ENCODE data around the gene TAF10.
A peak's percentile ranks its signal among the peaks of the same experiment; 100 is the strongest.

Gene TAF10

DNA sequence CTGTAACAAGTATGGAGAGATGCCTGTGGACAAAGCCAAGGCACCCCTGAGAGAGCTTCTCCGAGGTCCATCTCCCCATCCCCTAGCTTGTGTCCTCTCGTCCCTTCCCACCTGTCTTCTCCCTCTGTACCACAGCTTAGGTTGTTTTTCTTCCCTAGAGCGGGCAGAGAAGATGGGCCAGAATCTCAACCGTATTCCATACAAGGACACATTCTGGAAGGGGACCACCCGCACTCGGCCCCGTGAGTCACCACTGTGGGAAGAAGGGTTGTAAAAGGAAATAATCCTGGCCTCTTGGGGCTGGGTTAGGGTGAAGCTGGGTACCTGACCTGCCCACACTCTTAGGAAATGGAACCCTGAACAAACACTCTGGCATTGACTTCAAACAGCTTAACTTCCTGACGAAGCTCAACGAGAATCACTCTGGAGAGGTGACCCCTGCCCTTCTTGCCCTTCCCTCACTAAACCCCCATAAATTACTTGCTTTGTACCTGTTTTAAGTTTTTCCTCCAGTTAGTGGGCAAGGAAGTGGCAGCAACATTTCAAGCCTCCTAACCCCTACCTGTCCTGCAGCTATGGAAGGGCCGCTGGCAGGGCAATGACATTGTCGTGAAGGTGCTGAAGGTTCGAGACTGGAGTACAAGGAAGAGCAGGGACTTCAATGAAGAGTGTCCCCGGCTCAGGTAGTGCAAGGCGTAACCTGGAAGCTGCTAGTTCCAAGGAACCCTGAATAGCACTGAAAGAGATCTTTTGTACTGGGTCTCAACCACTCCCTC is 3.1 kb downstream of the TAF10 start:
- DNase-seq (ENCODE audit: low read depth) = no peak

DNA sequence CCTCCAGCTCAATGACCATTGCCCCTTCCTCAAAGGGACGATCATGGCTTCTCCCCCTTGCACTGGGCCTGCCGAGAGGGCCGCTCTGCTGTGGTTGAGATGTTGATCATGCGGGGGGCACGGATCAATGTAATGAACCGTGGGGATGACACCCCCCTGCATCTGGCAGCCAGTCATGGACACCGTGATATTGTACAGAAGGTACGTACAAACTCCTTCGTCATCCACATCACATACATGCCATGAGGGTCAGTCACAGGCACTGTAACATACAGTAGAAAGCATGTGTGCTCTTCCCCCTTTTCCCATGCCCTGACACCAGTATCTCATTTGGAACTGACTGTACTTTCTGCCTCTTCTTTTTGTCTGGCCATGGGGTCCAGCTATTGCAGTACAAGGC is 4.0 kb downstream of the TAF10 start:
- DNase-seq (ENCODE audit: low read depth) = no peak

DNA sequence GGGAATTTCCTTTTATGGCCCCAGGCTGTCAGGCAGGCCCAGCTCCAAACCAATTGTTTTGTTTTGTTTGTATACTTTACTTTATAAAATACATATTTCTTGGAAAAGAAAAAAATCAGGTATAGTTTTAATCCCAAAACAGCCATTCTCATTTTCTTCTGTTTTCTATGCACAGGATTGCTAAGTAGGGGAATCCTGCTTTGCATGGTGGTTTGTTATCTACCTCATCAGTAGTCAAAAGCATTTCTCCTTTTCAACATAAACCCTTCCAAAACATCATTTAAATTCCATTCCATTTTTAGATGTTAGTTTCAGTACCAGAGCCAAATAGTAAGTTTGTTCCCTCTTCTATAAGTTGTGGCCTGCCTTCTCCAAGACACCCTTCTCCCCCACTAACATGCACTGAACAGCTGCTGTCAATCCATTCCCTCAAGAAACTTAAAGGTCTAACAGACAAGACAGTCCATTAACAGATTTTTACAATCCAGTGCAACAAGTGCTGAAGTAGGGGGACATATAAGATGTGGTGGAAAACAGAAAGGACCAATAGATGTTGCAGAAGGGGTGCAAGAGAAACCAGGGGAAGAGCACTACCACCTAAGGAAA is 4.7 kb downstream of the TAF10 start:
- DNase-seq (ENCODE audit: low read depth) = no peak

DNA sequence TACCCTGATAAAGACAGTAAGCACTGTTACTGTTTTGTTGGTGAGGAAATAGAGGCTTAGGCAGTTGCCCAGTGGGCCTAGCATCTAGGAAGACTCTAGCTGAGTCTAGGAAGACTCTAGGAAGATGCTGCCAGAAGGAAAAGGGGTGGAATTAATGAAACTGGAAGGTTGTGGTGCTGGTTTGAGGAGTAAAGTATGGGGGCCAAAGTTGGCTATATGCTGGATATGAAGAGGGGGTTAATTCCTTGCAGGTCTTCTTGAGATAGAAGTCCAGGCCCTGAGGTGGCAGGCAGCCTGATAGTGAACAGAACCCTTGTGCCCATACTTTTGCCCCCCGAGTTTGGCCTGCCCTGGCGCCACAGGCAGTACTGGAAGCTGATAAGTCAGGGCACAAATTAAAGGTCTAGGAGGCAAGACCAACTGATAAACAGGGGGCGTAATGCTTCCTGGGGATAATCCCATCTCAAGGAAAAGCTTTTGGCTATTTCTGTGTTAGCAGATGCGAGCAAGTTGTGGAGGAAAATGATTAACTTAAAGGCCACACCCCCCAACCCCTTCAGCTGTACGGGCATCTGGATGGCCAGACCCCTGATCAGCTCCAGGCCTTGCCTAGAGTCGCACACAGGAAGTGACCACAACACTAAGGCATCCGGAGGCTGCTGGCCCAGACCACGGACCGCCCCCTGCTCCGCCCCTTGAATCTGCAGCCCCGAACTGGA is 5.4 kb downstream of the TAF10 start:
- no peak for DNase-seq (ENCODE audit: low read depth)

DNA sequence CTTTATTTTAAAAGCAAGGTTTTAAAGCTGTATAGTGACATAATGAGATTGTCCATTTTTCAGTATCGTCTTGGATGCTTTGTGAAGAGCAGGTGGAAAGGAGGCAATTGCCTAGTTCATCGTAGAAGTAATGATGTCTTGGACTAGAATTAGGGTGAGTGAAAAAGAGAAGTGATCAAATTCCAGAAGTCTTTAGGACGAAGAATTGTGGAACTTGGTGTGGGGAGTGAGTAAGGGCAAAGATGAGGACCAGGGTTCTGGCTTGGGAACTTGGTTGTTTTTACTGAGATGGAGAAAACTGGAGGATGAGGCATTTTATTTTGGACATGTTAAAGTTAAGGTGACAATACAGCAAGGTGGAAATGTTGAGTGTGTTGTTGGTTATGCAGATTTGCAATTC is 7.2 kb downstream of the TAF10 start:
- DNase-seq (ENCODE audit: low read depth) = no peak

DNA sequence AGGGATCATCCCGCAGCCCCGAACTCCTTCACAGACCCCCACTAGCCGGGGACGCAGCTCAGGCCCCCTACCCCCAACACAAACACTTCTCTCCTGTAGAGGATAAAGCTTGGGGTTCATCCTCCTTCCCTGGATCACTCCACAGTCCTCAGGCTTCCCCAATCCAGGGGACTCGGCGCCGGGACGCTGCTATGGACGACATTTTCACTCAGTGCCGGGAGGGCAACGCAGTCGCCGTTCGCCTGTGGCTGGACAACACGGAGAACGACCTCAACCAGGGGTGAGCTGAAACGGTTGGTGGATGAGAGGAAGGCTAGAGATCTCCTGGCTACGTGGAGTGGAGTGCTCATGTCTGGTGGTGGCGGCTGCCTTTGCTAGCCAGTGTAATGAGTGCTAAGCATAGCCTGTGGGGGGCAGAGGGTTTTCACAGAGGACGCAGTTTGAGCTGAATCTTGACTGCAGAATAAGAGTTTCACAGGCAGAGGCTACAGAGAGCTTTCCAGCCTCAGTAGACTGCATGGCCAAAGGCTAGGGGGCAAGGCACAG is 7.9 kb downstream of the TAF10 start:
- peak; percentile 26 for DNase-seq (ENCODE audit: low read depth)

DNA sequence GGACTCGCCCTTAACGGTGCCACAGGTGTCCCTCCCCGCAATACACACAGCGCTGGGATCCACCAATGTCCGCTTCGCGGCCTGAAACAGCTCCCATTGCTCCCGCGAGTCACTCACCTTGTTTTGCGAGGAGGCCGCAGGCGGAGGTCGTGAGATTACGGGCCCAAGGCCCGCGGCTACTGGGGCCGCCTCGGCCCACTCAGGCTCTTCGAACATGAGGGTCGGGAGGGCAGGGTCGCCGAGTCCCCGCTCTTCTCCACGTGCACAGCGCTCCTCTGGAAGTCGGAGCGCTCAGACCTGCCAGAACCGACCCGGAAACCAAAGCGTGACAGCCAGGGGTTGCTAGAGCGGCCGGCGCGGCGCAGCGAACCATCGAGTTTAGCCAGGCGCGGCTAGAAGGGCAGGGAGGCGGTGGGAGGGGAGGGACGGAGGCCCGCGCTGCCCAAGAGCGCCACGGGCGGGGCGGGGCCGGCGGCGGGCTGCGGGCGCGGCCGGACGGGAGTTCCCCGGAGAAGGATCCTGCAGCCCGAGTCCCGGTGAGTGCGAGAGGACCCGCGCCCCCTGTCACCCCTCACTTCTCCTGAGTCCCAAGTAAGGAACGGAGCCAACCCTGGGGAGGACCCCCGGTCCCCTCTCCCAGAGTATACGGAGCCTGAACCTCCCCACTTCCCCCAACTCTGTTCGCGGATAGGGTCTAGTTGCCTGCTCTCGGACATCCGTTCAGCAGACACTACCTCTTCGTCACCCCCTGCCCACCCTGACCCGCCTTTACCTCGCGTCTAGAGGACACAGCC is 8.5 kb downstream of the TAF10 start, which contains the start of the genes ILK and RRP8:
ILK (plus strand) TSS at position 488 of the 794 bp plus-strand sequence. CDS start 498 bp downstream, outside the sequence.
RRP8 (minus strand) TSS at position 330 of the 794 bp plus-strand sequence; CDS start at position 216, 114 bp downstream.
- DNase-seq (ENCODE audit: low read depth) = peak; percentile 67

DNA sequence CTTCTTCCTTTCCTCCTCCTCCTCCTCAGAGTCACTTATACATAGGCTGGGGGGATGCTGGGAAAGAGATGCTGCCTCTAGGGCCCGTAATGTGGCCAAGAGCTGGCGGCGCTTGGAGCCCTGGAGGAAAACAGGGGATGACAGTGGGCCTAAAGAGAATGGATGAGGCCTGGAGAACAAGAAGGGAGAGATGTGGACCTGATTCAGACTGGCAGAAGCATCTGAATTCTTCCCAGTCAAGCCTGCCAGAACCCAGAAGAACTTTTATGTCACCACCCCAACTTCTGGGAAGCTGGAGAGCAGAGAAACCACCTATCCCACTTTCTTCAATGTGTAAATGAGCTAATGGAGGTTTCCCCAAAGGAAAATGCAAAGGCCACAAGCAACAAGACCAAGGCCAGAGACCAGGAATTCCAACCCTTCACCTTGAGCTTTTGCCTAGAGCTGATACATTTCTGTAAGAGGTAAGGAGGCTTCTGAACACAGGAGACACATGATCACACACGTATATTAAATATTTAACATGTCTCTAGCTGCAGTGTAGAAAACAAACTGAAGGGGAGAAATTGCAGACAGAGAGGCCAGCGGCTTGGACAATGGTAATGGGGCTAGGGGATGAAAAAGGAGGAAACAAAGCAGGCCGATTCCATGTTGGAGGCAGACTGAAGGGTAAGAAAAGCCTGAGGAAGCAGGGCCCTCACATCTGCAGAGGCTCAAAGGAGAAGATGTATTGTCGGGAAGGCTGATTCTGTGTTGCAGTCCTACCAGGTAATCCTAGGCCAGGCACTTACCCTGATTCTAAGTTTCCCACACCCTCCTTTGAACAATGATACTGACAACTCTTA is 9.7 kb downstream of the TAF10 start:
- DNase-seq (ENCODE audit: low read depth) = no peak

DNA sequence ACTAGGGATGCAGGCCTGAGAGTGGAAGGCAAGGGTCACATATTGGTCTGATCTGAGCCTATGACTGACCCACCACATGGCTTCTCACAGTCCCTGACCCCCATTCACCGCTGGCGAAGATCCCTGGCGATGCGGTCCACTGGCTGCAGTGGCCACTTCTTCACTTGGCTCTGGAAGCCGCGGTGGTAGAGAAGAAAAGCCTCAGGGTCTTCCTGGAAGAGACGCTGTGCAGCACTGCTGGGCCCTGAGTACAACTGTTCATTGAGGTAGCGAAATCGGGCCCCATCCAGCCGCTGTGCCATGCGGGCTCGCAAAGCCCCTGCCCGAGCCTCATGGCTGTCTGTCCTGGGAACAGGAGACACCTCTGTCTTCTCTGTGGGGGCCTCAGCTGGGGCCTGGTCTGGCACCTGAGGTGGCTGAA is 11.0 kb downstream of the TAF10 start:
- DNase-seq (ENCODE audit: low read depth) = no peak

DNA sequence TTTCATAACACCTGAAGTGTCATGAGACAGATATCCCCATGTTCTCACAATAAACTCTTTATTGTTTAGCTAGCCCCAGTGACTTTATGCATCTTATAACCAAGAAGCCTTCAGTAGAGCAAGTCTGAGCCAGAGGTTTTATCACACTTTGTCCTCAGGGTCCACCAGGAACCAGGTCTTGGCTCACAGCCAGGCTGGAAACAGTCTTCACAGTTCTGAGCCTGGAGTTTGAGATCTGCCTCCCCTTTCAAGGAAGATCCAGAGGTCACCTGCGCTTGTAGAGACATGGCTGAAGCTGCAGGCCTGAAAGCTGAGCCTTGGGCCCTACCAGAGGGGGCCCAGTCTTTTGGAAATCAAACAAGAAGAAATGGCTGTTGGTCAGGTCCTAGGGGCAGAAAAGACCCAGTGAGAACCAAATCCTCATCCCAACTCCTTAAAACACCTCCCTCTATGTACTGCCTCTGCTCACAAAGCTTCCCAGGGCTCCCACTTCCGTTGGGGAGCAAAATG is 12.1 kb downstream of the TAF10 start:
- DNase-seq (ENCODE audit: low read depth) = no peak

DNA sequence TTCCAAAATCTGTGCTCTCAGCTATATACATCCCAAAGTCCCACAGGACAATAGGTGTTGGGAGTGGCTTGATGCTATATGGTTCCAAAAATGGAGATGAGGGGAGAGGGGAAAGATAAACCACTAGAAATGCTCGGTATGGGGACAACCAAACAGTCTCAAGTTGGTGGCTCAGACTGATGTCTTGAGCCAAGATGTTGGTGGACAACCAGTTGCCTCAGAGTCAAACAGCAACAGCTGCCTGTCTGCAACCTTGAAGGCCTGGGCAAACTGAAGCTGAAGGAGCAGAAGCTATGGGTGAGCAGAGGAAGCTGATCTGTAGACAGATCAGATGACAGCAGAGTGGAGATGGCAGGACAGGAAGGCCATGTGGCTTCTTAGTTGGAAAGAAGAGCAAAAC is 12.6 kb downstream of the TAF10 start:
- no peak for DNase-seq (ENCODE audit: low read depth)

DNA sequence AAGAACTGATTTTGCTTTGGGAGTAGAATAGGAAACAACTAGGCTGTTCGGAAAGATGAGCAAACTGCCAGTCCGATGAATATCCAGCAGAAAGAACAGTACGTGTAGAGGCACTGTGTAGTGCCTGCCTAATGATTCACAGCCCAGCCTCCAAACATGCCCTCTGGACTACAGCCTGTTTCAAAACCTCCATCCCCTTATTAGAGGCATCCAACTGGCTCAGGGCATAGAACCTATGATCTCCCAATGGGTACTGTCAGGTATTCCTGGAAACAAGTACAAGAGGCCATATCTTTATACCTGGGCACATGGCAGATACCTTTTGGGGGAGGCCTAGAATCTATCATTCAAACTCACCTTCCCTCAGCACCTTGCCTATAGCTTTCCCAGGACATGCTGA is 13.5 kb downstream of the TAF10 start:
- DNase-seq (ENCODE audit: low read depth) = no peak

DNA sequence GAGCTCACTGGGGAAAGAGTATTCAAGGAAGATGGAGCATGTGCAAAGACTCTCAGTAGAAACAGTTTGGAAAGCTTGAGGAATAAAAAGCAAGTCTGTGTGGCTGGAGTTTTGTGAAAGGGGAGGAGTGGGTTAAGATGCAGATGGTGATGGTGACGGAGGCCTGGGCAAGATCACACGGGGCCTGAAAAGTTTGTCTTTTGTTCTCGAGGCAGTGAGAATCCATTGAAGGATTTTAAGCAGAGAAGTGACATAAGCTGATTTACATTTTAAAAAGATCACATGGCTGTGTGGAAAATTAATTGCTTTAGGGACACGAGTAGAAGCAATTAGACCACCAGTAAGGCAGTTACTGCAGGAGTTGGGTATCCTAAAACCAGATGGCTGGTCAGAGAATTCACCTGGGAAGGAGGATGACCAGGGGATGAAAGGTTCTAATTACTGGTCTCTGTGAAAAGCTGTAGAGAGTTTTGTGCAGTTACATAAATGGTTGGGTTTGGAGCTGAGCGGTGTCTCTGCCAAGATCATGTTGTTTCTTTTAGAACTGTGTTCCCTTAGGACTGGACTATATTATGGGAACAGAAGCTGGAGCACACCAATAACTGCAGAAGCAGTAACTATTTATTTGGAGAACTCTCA is 15.7 kb downstream of the TAF10 start:
- no peak for DNase-seq (ENCODE audit: low read depth)

DNA sequence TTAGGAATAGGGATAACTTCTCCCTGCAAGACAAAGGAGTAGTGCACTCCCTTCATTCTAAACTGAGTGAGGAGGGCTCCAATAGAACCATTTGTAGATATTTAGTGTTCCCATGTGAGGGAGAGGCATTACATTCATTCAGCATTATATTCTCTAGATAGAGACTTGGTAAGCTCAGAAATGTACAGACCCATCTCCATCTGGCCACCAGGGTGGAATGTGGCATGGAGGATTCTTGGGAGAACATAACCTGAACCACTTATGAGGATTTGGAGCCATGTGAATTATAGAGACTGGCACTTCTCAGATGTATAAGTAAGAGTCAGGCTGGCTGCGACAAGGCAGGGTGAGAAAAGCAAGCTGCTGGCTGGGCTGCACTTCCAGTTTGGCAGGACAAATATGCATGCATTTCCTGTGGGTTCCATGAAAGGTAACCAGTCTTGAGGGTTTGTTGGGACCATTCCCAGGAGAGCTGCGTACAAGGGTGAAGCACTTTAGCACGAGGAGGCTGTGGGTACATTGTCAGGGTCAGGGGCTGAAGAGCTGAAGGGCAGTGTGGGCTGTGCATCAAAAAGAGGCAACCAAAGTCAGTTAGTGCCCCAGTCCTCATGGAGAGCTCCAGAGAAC is 17.8 kb downstream of the TAF10 start:
- no peak for DNase-seq (ENCODE audit: low read depth)

DNA sequence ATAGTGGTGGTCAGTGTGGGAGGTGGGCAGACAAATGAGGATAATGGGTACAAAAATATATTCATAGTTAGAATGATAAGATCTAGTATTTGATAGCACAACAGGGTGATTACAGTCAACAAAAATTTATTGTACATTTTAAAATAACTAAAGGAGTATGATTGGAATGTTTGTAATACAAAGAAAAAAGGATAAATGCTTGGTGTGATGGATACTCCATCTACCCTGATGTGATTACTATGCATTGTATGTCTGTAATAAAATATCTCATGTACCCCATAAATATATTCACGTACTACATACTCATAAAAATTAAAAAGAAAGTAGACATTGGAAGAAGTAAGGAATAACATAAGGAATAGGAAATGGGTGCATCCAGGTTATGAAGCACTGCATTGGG is 24.0 kb downstream of the TAF10 start:
- no peak for DNase-seq (ENCODE audit: low read depth)

DNA sequence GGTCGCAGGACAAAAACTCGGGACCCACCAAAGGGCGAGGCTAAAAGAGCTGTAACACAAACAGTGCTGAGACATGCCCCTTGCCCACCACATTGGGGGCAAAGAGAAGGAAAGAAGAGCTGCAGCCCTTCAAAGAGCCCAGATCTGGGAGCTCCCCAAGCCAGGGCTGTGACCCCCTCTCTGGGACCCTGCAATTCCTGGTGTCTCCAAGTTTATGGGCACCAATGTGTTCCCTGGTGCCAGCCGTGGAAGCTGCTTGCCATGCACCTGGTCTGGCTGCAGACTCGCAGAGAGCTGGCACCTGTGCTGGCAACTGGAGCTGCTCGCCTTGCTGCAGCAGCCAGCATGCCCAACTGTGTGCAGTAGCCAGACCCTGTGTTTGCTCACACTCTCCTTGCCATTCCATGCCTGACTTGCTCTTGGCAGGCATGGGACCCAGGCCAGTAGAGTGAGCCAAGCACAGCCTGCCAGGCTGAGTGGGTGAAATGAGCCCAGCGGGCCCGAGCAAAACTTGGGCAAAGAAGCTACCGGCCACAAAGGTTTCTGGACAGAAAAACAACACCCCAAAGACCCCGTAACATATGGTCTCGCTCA is 24.6 kb downstream of the TAF10 start:
- no peak for DNase-seq (ENCODE audit: low read depth)

DNA sequence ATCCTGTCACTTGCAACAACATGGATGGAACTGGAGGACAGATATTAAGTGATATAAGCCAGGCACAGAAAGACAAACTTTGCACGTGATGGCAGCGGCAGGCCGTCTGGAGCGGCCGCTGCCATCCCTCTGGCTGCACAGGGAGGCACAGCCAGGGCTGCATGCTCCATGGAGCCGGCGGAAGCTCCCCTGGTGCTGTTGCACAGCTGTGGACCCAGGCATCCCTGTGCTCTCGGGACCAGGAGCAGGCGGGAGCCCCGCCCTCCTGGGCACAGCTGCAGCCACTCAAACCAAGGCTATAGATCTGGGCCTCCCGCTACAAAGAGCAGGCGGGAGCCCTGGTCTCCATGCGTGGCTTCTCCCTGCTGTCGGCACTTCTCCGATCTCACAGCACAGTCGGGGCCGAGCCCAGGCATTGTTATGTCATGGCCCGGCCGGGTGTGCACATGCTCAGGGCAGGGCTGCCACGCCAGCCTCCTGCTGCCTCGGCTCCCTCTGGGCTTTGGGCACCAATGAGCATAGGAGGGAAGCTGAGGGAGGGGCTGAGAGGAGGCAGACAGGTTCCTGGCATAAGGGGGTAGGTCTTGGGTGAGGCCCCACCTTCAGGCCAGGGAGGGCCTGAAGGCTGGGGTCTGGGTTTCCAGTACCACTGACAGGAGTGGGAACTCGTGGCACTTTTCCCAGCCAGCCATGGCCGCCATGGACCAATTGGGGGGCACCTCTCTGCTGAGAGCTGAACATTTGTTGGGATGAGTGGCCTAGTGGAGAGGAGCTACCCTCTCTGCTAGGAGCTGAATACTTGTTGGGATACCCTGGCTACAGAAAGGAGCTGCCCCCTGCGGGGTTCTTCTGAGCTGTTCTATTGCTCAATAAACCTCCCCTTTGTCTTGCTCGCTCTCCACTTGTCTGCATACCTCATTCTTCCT is 25.3 kb downstream of the TAF10 start:
- no peak for DNase-seq (ENCODE audit: low read depth)

DNA sequence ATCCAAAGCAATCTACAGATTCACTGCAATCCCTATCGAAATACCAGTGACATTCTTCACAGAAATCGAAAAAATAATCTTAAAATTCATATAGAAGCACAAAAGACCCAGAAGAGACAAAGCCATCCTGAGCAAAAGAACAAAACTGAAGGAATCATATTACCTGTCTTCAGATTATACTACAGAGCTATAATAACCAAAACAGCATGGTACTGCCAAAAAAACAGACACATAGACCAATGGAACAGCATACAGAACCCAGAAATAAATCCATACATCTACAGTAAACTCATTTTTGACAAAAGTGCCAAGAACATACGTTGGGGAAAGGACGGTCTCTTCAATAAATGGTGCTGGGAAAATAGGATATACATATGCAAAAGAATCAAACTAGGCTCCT is 27.5 kb downstream of the TAF10 start:
- no peak for DNase-seq (ENCODE audit: low read depth)
